PC-3 (cell line): ENCODE data around the gene CDC42EP2. TPM values are rescaled to one million over a fixed set of nuclear protein-coding genes. Genes with fewer than 3 reads are reported as not detected.

Experiments
- ATAC-seq: fragments of 200-7000 bp; cut with Tn5 transposase; 2 replicates; pipeline ENCODE4 v1.9.1; 2020; ENCODE audit warnings: mild to moderate bottlenecking, moderate library complexity
- BruUV-seq: library from RNA; stranded (reverse); fragments of 400-500 nt; replicated peaks from 2 replicates; lab custom pipeline; 2021; lab: Mats Ljungman, UMichigan
- CTCF ChIA-PET: fragments of 300-600 bp; sonication (Branson Sonifier 250); formaldehyde crosslinking; loops from one replicate; lab custom pipeline; 2022; ENCODE audit warnings: antibody characterized with exemption; lab: Charles Lee
- POLR2A ChIA-PET: fragments of 300-600 bp; sonication (Branson Sonifier 250); formaldehyde crosslinking; loops from one replicate; lab custom pipeline; 2022; ENCODE audit warnings: antibody characterized with exemption; ENCODE audit not compliant: unreplicated experiment; lab: Charles Lee
- DNase-seq: peaks from one replicate; pipeline ENCODE4 v3.0.0-alpha.2; 2015
- H2AFZ ChIP-seq: fragments of 300-600 bp; sonication (generic); 2 replicates; pipeline ENCODE4 v1.6.0; 2016; ENCODE audit warnings: antibody characterized with exemption, low read length
- H3F3A ChIP-seq: fragments of 300-600 bp; sonication (generic); one replicate; pipeline ENCODE4 v1.6.0; 2017; ENCODE audit warnings: antibody characterized with exemption, low read length, control low read depth, mild to moderate bottlenecking; ENCODE audit not compliant: unreplicated experiment
- H3K27ac ChIP-seq: fragments of 300-600 bp; sonication (generic); 2 replicates; pipeline ENCODE4 v1.5.1; 2016; ENCODE audit warnings: mild to moderate bottlenecking, low read length
- H3K27me3 ChIP-seq: fragments of 300-600 bp; sonication (generic); 2 replicates; pipeline ENCODE4 v1.6.1; 2016; ENCODE audit warnings: low read length, mixed read lengths
- H3K36me3 ChIP-seq: fragments of 300-600 bp; sonication (generic); 2 replicates; pipeline ENCODE4 v1.6.1; 2016; ENCODE audit warnings: low read depth, mixed run types, low read length, mixed read lengths
- H3K4me1 ChIP-seq: fragments of 300-600 bp; sonication (generic); 2 replicates; pipeline ENCODE4 v1.5.1; 2016; ENCODE audit warnings: low read length; ENCODE audit not compliant: insufficient read depth
- H3K4me2 ChIP-seq: fragments of 300-600 bp; sonication (generic); 2 replicates; pipeline ENCODE4 v1.6.0; 2016; ENCODE audit warnings: low read length
- H3K4me3 ChIP-seq: fragments of 300-600 bp; sonication (generic); 2 replicates; pipeline ENCODE4 v1.5.1; 2016; ENCODE audit warnings: mild to moderate bottlenecking, low read length, mixed read lengths
- H3K79me2 ChIP-seq: fragments of 300-600 bp; sonication (generic); 2 replicates; pipeline ENCODE4 v1.6.1; 2017; ENCODE audit warnings: low read length, mixed read lengths
- H3K9ac ChIP-seq: fragments of 300-600 bp; sonication (generic); 2 replicates; pipeline ENCODE4 v1.6.0; 2016; ENCODE audit warnings: mild to moderate bottlenecking, low read length
- H3K9me2 ChIP-seq: fragments of 300-600 bp; sonication (generic); replicated peaks from 2 replicates; pipeline ENCODE4 v1.6.1; 2016; ENCODE audit warnings: mixed run types, low read length, mixed read lengths
- H3K9me3 ChIP-seq: fragments of 300-600 bp; sonication (generic); 2 replicates; pipeline ENCODE4 v1.6.1; 2016; ENCODE audit warnings: low read length, mixed read lengths
- H4K20me1 ChIP-seq: fragments of 300-600 bp; sonication (generic); 2 replicates; pipeline ENCODE4 v1.6.1; 2016; ENCODE audit warnings: low read length, mixed read lengths
- EZH2 ChIP-seq: fragments of 300-600 bp; sonication (generic); IDR thresholded peaks from one replicate; pipeline ENCODE4 v1.6.1; 2017; ENCODE audit warnings: antibody characterized with exemption, mild to moderate bottlenecking, low read length; ENCODE audit not compliant: unreplicated experiment
- EZH2phosphoT487 ChIP-seq: fragments of 300-600 bp; sonication (generic); IDR thresholded peaks from 2 replicates; pipeline ENCODE4 v1.6.1; 2018; ENCODE audit warnings: mild to moderate bottlenecking, antibody characterized with exemption, low read length, borderline replicate concordance
- intact Hi-C: fragments of 100-400 bp; cut with micrococcal nuclease; formaldehyde crosslinking; loops from 2 replicates; pipeline ENCODE4 v1.9.0; 2023
- total RNA-seq: library from RNA; depleted of rRNA; stranded (reverse); fragments of >200 nt; gene quantifications from 2 replicates; pipeline ENCODE4 v1.2.3, GENCODE V29; 2014
- TF ChIP-seq, protein P1 (sequence below): fragments of 300-600 bp; sonication (generic); conservative IDR thresholded peaks from 2 replicates; pipeline ENCODE4 v1.5.1; 2017; ENCODE audit warnings: antibody characterized with exemption, low read depth, mild to moderate bottlenecking, low read length

CDC42EP2 gene
- total RNA-seq, 1 experiment from 2014 or later: 25.7 TPM

DNA sequence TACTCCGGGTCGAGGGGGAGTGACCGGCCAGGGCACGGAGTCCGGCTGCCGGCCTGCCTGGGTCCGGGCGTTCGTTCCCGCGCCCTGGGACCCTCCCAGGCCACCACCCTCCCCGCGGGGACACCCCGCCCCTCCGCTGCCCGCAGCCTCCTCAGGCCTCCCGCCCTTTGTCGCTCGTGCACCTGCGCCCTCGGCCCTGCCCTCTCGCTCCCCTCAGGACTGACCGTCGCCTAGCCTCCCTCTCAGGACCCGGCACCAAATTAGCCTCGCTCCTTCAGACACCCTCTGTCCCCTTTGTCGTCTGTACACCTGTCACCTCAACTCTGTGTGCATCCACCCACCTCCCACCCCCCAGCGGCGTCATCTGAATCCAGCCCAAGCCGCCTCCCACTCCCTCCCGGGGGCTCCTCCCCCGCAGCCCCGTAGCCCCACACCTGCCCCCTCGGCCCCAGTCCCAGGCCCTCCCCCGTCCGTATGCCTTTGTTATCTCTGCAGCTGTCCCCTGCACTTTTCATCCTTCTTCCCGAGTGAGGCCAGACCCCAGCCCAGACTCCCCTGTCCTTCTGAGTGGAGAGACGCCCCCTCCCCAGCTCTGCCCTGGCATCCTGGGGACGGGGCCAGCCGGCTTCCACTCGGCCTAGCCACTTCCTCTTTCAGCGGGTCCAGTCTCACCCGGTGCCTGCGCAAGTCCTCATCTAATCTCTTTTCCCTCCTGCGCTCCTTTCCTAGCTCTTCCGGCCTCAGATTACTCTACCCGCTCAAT is 40.5 kb downstream of the CDC42EP2 start:
- H3K27me3 ChIP-seq: no peaks in the 10 kb centered on the region
- H3K36me3 ChIP-seq: peaks cover 19% of the 10 kb centered on the region; the same call in 1 of the 2 replicates
- ChIA-PET POLR2A (no interaction called here), CTCF (no interaction called here)
- TF ChIP-seq EZH2phosphoT487 (no peak), EZH2 (no peak)
- TF ChIP-seq, protein P1, sequence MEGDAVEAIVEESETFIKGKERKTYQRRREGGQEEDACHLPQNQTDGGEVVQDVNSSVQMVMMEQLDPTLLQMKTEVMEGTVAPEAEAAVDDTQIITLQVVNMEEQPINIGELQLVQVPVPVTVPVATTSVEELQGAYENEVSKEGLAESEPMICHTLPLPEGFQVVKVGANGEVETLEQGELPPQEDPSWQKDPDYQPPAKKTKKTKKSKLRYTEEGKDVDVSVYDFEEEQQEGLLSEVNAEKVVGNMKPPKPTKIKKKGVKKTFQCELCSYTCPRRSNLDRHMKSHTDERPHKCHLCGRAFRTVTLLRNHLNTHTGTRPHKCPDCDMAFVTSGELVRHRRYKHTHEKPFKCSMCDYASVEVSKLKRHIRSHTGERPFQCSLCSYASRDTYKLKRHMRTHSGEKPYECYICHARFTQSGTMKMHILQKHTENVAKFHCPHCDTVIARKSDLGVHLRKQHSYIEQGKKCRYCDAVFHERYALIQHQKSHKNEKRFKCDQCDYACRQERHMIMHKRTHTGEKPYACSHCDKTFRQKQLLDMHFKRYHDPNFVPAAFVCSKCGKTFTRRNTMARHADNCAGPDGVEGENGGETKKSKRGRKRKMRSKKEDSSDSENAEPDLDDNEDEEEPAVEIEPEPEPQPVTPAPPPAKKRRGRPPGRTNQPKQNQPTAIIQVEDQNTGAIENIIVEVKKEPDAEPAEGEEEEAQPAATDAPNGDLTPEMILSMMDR: no peak
- peak overlapping the region; percentile 80 for H2AFZ ChIP-seq
- BruUV-seq: no TSS peak
- H3K27ac ChIP-seq: no peak overlapping the region
- H3K79me2 ChIP-seq: no peaks in the 10 kb centered on the region
- no peaks in the 10 kb centered on the region for H4K20me1 ChIP-seq
- peak overlapping the region; percentile 36; the same call in 1 of the 2 replicates for H3K9ac ChIP-seq
- H3K9me3 ChIP-seq: no peaks in the 10 kb centered on the region
- ATAC-seq: peak; percentile 22; the same call in 1 of the 2 replicates
- peak overlapping the region; percentile 72 for H3K4me3 ChIP-seq
- H3K4me2 ChIP-seq: peak overlapping the region; percentile 91
- intact Hi-C loops: no loop called here
- no peaks in the 10 kb centered on the region for H3K9me2 ChIP-seq
- peaks cover 7% of the 10 kb centered on the region for H3K4me1 ChIP-seq
- H3F3A ChIP-seq: peaks cover 14% of the 10 kb centered on the region
- DNase-seq: peak; percentile 11

DNA sequence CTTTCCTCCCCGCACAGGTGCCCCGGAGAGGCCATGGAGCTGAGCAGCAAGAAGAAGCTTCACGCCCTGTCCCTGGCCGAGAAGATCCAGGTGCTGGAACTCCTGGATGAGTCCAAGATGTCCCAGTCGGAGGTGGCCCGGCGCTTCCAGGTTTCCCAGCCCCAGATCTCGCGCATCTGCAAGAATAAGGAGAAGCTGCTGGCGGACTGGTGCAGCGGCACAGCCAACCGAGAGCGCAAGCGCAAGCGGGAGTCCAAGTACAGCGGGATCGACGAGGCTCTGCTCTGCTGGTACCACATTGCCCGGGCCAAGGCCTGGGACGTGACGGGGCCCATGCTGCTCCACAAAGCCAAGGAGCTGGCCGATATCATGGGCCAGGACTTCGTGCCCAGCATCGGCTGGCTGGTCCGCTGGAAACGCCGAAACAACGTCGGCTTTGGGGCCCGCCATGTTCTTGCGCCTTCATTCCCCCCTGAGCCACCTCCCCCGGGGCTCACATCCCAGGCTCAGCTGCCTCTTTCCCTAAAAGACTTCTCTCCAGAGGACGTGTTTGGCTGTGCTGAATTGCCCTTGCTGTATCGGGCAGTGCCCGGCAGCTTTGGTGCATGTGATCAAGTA is 41.2 kb downstream of the CDC42EP2 start:
- H3K27me3 ChIP-seq: no peaks in the 10 kb centered on the region
- no peaks in the 10 kb centered on the region for H4K20me1 ChIP-seq
- ChIA-PET CTCF (no interaction called here), POLR2A (no interaction called here)
- ATAC-seq: no peak
- no peak overlapping the region for H2AFZ ChIP-seq
- H3K36me3 ChIP-seq: peaks cover 14% of the 10 kb centered on the region; the same call in 1 of the 2 replicates
- BruUV-seq: no TSS peak
- no peak overlapping the region for H3K9ac ChIP-seq
- H3K4me2 ChIP-seq: 0 out of 2 replicates have a peak overlapping the region, but pooled peaks have one; percentile 91
- H3K4me1 ChIP-seq: peaks cover 7% of the 10 kb centered on the region
- intact Hi-C loops: no loop called here
- no peaks in the 10 kb centered on the region for H3K9me2 ChIP-seq
- H3K4me3 ChIP-seq: no peak overlapping the region
- no peaks in the 10 kb centered on the region for H3K9me3 ChIP-seq
- H3K27ac ChIP-seq: no peak overlapping the region
- TF ChIP-seq, protein P1: no peak
- TF ChIP-seq EZH2 (no peak), EZH2phosphoT487 (no peak)
- H3F3A ChIP-seq: peaks cover 14% of the 10 kb centered on the region
- DNase-seq: no peak
- no peaks in the 10 kb centered on the region for H3K79me2 ChIP-seq
